Loucy (cell line): ENCODE results near the gene FOXC2.

Source experiments
- CTCF ChIP-seq: fragments of 200-600 bp; sonication (generic); conservative IDR thresholded peaks from 2 replicates; pipeline ENCODE4 v1.5.1; 2014; ENCODE audit warnings: mild to moderate bottlenecking, antibody characterized with exemption, low read length
- EZH2phosphoT487 ChIP-seq: fragments of 200-600 bp; IDR thresholded peaks from 2 replicates; pipeline ENCODE4 v1.6.1; 2018; ENCODE audit warnings: antibody characterized with exemption, mild to moderate bottlenecking, moderate library complexity, borderline replicate concordance

- TF ChIP-seq CTCF, result no peak
- TF ChIP-seq EZH2phosphoT487, result no peak
Measured at GRCh38 chr16:86524029-86524428, 42.6 kb upstream of the FOXC2 start.
